ENCODE data around the gene CCL27.

CCL27 gene

GRCh38 chr9:34684816-34685215, 22.4 kb upstream of the CCL27 start:
- no peak overlapping the region for H3K9ac ChIP-seq (ENCODE audit: low read depth in 1 of 2, low read length in 2 of 2)
- no peak overlapping the region for H3K27ac ChIP-seq (ENCODE audit: low read depth, low read length)

GRCh38 chr9:34684145-34684544, 21.7 kb upstream of the CCL27 start:
- H3K4me3 ChIP-seq (ENCODE audit: low read depth in 1 of 2, low read length in 2 of 2): no peak overlapping the region
- H3K27me3 ChIP-seq (ENCODE audit: control insufficient read depth in 1 of 2, insufficient read depth in 2 of 2, low read length in 2 of 2): no peaks in the 10 kb centered on the region
- no peaks in the 10 kb centered on the region for H3K36me3 ChIP-seq (ENCODE audit: control insufficient read depth in 1 of 2, insufficient read depth in 2 of 2, low read length in 2 of 2)
- H3K4me1 ChIP-seq (ENCODE audit: control insufficient read depth in 1 of 2, insufficient read depth in 2 of 2, low read length in 2 of 2): peaks cover 1 to 4% of the 10 kb centered on the region in 2 donors
- no peak overlapping the region for H3K27ac ChIP-seq (ENCODE audit: low read depth, low read length)
- H3K9ac ChIP-seq (ENCODE audit: low read depth in 1 of 2, low read length in 2 of 2): no peak overlapping the region
- no peaks in the 10 kb centered on the region for H3K9me3 ChIP-seq (ENCODE audit: control insufficient read depth in 1 of 2, low read length in 2 of 2)

More at GRCh38 chr9:34684816-34685215, 22.4 kb upstream of the CCL27 start:
- peaks cover 7 to 11% of the 10 kb centered on the region in 2 donors for H3K4me1 ChIP-seq (ENCODE audit: control insufficient read depth in 1 of 2, insufficient read depth in 2 of 2, low read length in 2 of 2)
- no peaks in the 10 kb centered on the region for H3K36me3 ChIP-seq (ENCODE audit: control insufficient read depth in 1 of 2, insufficient read depth in 2 of 2, low read length in 2 of 2)
- H3K4me3 ChIP-seq (ENCODE audit: low read depth in 1 of 2, low read length in 2 of 2): no peak overlapping the region
- H3K9me3 ChIP-seq (ENCODE audit: control insufficient read depth in 1 of 2, low read length in 2 of 2): no peaks in the 10 kb centered on the region
- H3K27me3 ChIP-seq (ENCODE audit: control insufficient read depth in 1 of 2, insufficient read depth in 2 of 2, low read length in 2 of 2): no peaks in the 10 kb centered on the region

- H3K9ac ChIP-seq (ENCODE audit: low read depth in 1 of 2, low read length in 2 of 2): no peak overlapping the region
- H3K27ac ChIP-seq (ENCODE audit: low read depth, low read length): no peak overlapping the region
- no peaks in the 10 kb centered on the region for H3K4me1 ChIP-seq (ENCODE audit: control insufficient read depth in 1 of 2, insufficient read depth in 2 of 2, low read length in 2 of 2)
- H3K9me3 ChIP-seq (ENCODE audit: control insufficient read depth in 1 of 2, low read length in 2 of 2): no peaks in the 10 kb centered on the region
- H3K36me3 ChIP-seq (ENCODE audit: control insufficient read depth in 1 of 2, insufficient read depth in 2 of 2, low read length in 2 of 2): no peaks in the 10 kb centered on the region
- no peak overlapping the region for H3K4me3 ChIP-seq (ENCODE audit: low read depth in 1 of 2, low read length in 2 of 2)
- H3K27me3 ChIP-seq (ENCODE audit: control insufficient read depth in 1 of 2, insufficient read depth in 2 of 2, low read length in 2 of 2): no peaks in the 10 kb centered on the region
Observed at GRCh38 chr9:34675869-34676268, 13.4 kb upstream of the CCL27 start.

GRCh38 chr9:34675048-34675714, 12.7 kb upstream of the CCL27 start:
- Histone ChIP-seq H3K9ac (ENCODE audit: low read depth in 1 of 2, low read length in 2 of 2) (no peak overlapping the region), H3K9me3 (ENCODE audit: control insufficient read depth in 1 of 2, low read length in 2 of 2) (no peaks in the 10 kb centered on the region), H3K27ac (ENCODE audit: low read depth, low read length) (no peak overlapping the region), H3K4me3 (ENCODE audit: low read depth in 1 of 2, low read length in 2 of 2) (no peak overlapping the region), H3K4me1 (ENCODE audit: control insufficient read depth in 1 of 2, insufficient read depth in 2 of 2, low read length in 2 of 2) (no peaks in the 10 kb centered on the region), H3K36me3 (ENCODE audit: control insufficient read depth in 1 of 2, insufficient read depth in 2 of 2, low read length in 2 of 2) (no peaks in the 10 kb centered on the region), H3K27me3 (ENCODE audit: control insufficient read depth in 1 of 2, insufficient read depth in 2 of 2, low read length in 2 of 2) (no peaks in the 10 kb centered on the region)

- Histone ChIP-seq H3K27ac (ENCODE audit: low read depth, low read length) (no peak overlapping the region), H3K9ac (ENCODE audit: low read depth in 1 of 2, low read length in 2 of 2) (no peak overlapping the region), H3K27me3 (ENCODE audit: control insufficient read depth in 1 of 2, insufficient read depth in 2 of 2, low read length in 2 of 2) (no peaks in the 10 kb centered on the region), H3K36me3 (ENCODE audit: control insufficient read depth in 1 of 2, insufficient read depth in 2 of 2, low read length in 2 of 2) (no peaks in the 10 kb centered on the region), H3K4me1 (ENCODE audit: control insufficient read depth in 1 of 2, insufficient read depth in 2 of 2, low read length in 2 of 2) (no peaks in the 10 kb centered on the region), H3K4me3 (ENCODE audit: low read depth in 1 of 2, low read length in 2 of 2) (no peak overlapping the region), H3K9me3 (ENCODE audit: control insufficient read depth in 1 of 2, low read length in 2 of 2) (no peaks in the 10 kb centered on the region)
Observed at GRCh38 chr9:34674440-34674839, 12.0 kb upstream of the CCL27 start.

- H3K36me3 ChIP-seq (ENCODE audit: control insufficient read depth in 1 of 2, insufficient read depth in 2 of 2, low read length in 2 of 2): no peaks in the 10 kb centered on the region
- H3K4me3 ChIP-seq (ENCODE audit: low read depth in 1 of 2, low read length in 2 of 2): no peak overlapping the region
- no peak overlapping the region for H3K27ac ChIP-seq (ENCODE audit: low read depth, low read length)
- H3K4me1 ChIP-seq (ENCODE audit: control insufficient read depth in 1 of 2, insufficient read depth in 2 of 2, low read length in 2 of 2): peaks cover 0 to 1% of the 10 kb centered on the region in 2 donors
- no peak overlapping the region for H3K9ac ChIP-seq (ENCODE audit: low read depth in 1 of 2, low read length in 2 of 2)
- H3K27me3 ChIP-seq (ENCODE audit: control insufficient read depth in 1 of 2, insufficient read depth in 2 of 2, low read length in 2 of 2): no peaks in the 10 kb centered on the region
- no peaks in the 10 kb centered on the region for H3K9me3 ChIP-seq (ENCODE audit: control insufficient read depth in 1 of 2, low read length in 2 of 2)
Observed at GRCh38 chr9:34671307-34671706, 8.8 kb upstream of the CCL27 start.

GRCh38 chr9:34669809-34670562, 7.5 kb upstream of the CCL27 start:
- Histone ChIP-seq H3K9me3 (ENCODE audit: control insufficient read depth in 1 of 2, low read length in 2 of 2) (no peaks in the 10 kb centered on the region), H3K9ac (ENCODE audit: low read depth in 1 of 2, low read length in 2 of 2) (no peak overlapping the region), H3K27ac (ENCODE audit: low read depth, low read length) (no peak overlapping the region), H3K27me3 (ENCODE audit: control insufficient read depth in 1 of 2, insufficient read depth in 2 of 2, low read length in 2 of 2) (no peaks in the 10 kb centered on the region), H3K4me1 (ENCODE audit: control insufficient read depth in 1 of 2, insufficient read depth in 2 of 2, low read length in 2 of 2) (peaks cover 0 to 5% of the 10 kb centered on the region in 2 donors), H3K4me3 (ENCODE audit: low read depth in 1 of 2, low read length in 2 of 2) (no peak overlapping the region), H3K36me3 (ENCODE audit: control insufficient read depth in 1 of 2, insufficient read depth in 2 of 2, low read length in 2 of 2) (no peaks in the 10 kb centered on the region)

- peak overlapping the region; percentile 98 for H3K27ac ChIP-seq (ENCODE audit: low read depth, low read length)
- H3K4me1 ChIP-seq (ENCODE audit: control insufficient read depth in 1 of 2, insufficient read depth in 2 of 2, low read length in 2 of 2): peaks cover 12 to 17% of the 10 kb centered on the region in 2 donors
Observed at GRCh38 chr9:34665381-34666250, 3.2 kb upstream of the CCL27 start.

GRCh38 chr9:34665067-34665380, 2.6 kb upstream of the CCL27 start:
- peak overlapping the region; percentile 73 for H3K27ac ChIP-seq (ENCODE audit: low read depth, low read length)
- H3K27me3 ChIP-seq (ENCODE audit: control insufficient read depth in 1 of 2, insufficient read depth in 2 of 2, low read length in 2 of 2): no peaks in the 10 kb centered on the region
- H3K36me3 ChIP-seq (ENCODE audit: control insufficient read depth in 1 of 2, insufficient read depth in 2 of 2, low read length in 2 of 2): no peaks in the 10 kb centered on the region
- H3K9me3 ChIP-seq (ENCODE audit: control insufficient read depth in 1 of 2, low read length in 2 of 2): no peaks in the 10 kb centered on the region
- H3K9ac ChIP-seq (ENCODE audit: low read depth in 1 of 2, low read length in 2 of 2): peak overlapping the region; percentile 63 to 77
- H3K4me1 ChIP-seq (ENCODE audit: control insufficient read depth in 1 of 2, insufficient read depth in 2 of 2, low read length in 2 of 2): peaks cover 15 to 19% of the 10 kb centered on the region in 2 donors
- peak overlapping the region; percentile 66 to 68 for H3K4me3 ChIP-seq (ENCODE audit: low read depth in 1 of 2, low read length in 2 of 2)

More at GRCh38 chr9:34665381-34666250, 3.2 kb upstream of the CCL27 start:
- no peaks in the 10 kb centered on the region for H3K36me3 ChIP-seq (ENCODE audit: control insufficient read depth in 1 of 2, insufficient read depth in 2 of 2, low read length in 2 of 2)
- peak overlapping the region; percentile 90 to 93 for H3K4me3 ChIP-seq (ENCODE audit: low read depth in 1 of 2, low read length in 2 of 2)
- H3K9me3 ChIP-seq (ENCODE audit: control insufficient read depth in 1 of 2, low read length in 2 of 2): no peaks in the 10 kb centered on the region
- no peaks in the 10 kb centered on the region for H3K27me3 ChIP-seq (ENCODE audit: control insufficient read depth in 1 of 2, insufficient read depth in 2 of 2, low read length in 2 of 2)
- peak overlapping the region; percentile 93 to 95 for H3K9ac ChIP-seq (ENCODE audit: low read depth in 1 of 2, low read length in 2 of 2)

Measured in duodenal mucosa (tissue), 2 donors.